Measurements from ENCODE around the gene NPDC1.

Gene NPDC1

GRCh38 chr9:136996361-136997292 lies 49.4 kb downstream of the NPDC1 start, which contains the start of gene CLIC3:
TSS of gene CLIC3 (minus strand) at chr9:136996568. CDS start at chr9:136996543, 25 bp downstream.
- TF ChIP-seq REST (IDR thresholded peaks at IDR 0.05; ENCODE audit: insufficient read depth in 1 of 2, low read depth in 2 of 2, low read length in 2 of 2) (no peak), SIN3A (IDR thresholded peaks at IDR 0.05; ENCODE audit: borderline replicate concordance, insufficient read depth, low read length) (no peak), FOXP2 (optimal IDR thresholded peaks at IDR 0.05; ENCODE audit: borderline replicate concordance, extremely low read depth, extremely low read length, insufficient read depth) (no peak), TAF1 (IDR thresholded peaks at IDR 0.05; ENCODE audit: borderline replicate concordance, insufficient read depth, low read length) (no peak), POLR2AphosphoS5 (IDR thresholded peaks at IDR 0.05; ENCODE audit: low read depth, low read length) (no peak)

GRCh38 chr9:136995772-136996311 lies 50.1 kb downstream of the NPDC1 start:
- TF ChIP-seq TAF1 (IDR thresholded peaks at IDR 0.05; ENCODE audit: borderline replicate concordance, insufficient read depth, low read length) (no peak), POLR2AphosphoS5 (IDR thresholded peaks at IDR 0.05; ENCODE audit: low read depth, low read length) (no peak), REST (IDR thresholded peaks at IDR 0.05; ENCODE audit: insufficient read depth in 1 of 2, low read depth in 2 of 2, low read length in 2 of 2) (no peak), SIN3A (IDR thresholded peaks at IDR 0.05; ENCODE audit: borderline replicate concordance, insufficient read depth, low read length) (no peak), FOXP2 (optimal IDR thresholded peaks at IDR 0.05; ENCODE audit: borderline replicate concordance, extremely low read depth, extremely low read length, insufficient read depth) (no peak)

GRCh38 chr9:136995362-136995761 lies 50.6 kb downstream of the NPDC1 start:
- TF ChIP-seq FOXP2 (optimal IDR thresholded peaks at IDR 0.05; ENCODE audit: borderline replicate concordance, extremely low read depth, extremely low read length, insufficient read depth) (no peak), REST (IDR thresholded peaks at IDR 0.05; ENCODE audit: insufficient read depth in 1 of 2, low read depth in 2 of 2, low read length in 2 of 2) (no peak)

GRCh38 chr9:136994888-136995230 lies 51.1 kb downstream of the NPDC1 start:
- TF ChIP-seq TAF1 (IDR thresholded peaks at IDR 0.05; ENCODE audit: borderline replicate concordance, insufficient read depth, low read length) (no peak), FOXP2 (optimal IDR thresholded peaks at IDR 0.05; ENCODE audit: borderline replicate concordance, extremely low read depth, extremely low read length, insufficient read depth) (no peak), POLR2AphosphoS5 (IDR thresholded peaks at IDR 0.05; ENCODE audit: low read depth, low read length) (no peak), REST (IDR thresholded peaks at IDR 0.05; ENCODE audit: insufficient read depth in 1 of 2, low read depth in 2 of 2, low read length in 2 of 2) (no peak), SIN3A (IDR thresholded peaks at IDR 0.05; ENCODE audit: borderline replicate concordance, insufficient read depth, low read length) (no peak)
